Measurements from ENCODE around the gene INSIG1. TPM values are rescaled to one million over a fixed set of nuclear protein-coding genes. Genes with fewer than 3 reads are reported as not detected.
A peak's percentile ranks its signal among the peaks of the same experiment; 100 is the strongest.

Gene INSIG1
- total and polyA plus RNA-seq, 5 donors = 14.1 to 21.5 (median 16.5) TPM

DNA sequence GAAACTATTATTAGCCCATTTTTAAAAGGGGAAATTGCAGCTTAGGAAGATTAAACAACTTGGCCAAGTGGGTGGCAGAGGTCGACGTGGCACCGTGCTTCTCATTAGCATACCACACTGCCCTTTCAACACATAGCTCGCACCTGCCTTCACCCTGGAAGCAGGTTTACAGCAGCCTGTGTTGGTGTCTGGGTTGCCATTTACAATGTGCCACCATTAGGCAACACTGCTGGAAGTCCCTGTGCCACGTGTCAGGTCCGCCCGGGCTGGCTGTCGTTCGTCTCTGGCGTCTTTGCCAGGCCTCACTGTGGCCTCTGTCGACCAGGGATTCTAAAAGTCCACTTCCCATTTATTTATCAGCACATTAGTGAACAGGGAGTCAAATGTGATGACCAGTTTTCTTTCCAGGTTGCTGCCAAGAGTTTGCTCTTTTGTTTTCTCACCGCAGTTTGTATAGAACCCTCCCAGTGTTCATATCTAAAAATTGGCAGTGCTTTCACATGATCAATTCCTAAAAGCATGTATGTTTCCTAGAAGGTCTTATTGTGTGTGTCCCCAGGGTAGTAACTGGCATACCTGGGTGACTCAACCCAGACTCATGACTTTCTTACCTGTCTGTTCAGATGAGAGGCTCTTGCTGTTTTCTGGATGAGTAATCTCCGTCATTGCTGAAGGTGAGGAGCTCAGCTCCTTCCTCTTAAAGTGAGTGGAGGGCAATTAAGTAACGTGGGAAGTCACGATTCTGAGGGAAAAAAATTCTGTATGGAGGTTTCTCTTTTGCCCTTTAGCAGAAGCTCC lies 9.2 kb downstream of the INSIG1 start:
- 73% methylated on average over 15 of the region's 15 CpGs for WGBS
- Histone ChIP-seq H3K27ac (ENCODE audit: low read length) (peak overlapping the region; percentile 32), H3K4me3 (ENCODE audit: low read length) (no peak overlapping the region), H3K4me1 (ENCODE audit: control insufficient read depth, insufficient read depth, low read length) (peaks cover 2% of the 10 kb centered on the region), H3K27me3 (ENCODE audit: control insufficient read depth, insufficient read depth) (no peaks in the 10 kb centered on the region), H3K9me3 (ENCODE audit: control insufficient read depth, low read length) (no peaks in the 10 kb centered on the region)
- DNase-seq = no peak
- intact Hi-C loops (cut with DNase I) = no loop called here
- peak; percentile 46 to 68 for ATAC-seq

DNA sequence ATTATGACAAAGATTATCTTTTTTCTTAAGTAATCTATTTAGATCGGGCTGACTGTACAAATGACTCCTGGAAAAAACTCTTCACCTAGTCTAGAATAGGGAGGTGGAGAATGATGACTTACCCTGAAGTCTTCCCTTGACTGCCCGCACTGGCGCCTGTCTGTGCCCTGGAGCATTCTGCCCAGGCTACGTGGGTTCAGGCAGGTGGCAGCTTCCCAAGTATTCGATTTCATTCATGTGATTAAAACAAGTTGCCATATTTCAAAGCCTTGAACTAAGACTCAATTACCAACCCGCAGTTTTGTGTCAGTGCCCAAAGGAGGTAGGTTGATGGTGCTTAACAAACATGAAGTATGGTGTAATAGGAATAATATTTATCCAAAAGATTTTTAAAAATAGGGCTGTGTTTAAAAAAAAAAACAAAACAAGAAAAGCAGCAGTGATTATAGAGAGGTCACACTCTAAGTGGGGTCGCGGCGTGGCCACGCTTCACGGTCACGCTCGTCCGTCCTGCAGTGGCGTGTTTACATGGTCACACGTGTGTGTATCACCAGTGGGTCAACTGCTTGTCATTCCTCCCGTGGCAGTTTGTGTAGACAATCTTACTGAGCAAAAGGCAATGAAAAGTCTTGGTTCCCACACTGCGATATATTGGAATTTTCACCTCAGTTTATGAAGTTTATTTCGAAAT lies 10.8 kb downstream of the INSIG1 start:
- 94% methylated on average over 19 of the region's 19 CpGs for WGBS
- no peak for DNase-seq
- intact Hi-C loops (cut with DNase I) = no loop called here
- Histone ChIP-seq H3K4me3 (ENCODE audit: low read length) (no peak overlapping the region), H3K9me3 (ENCODE audit: control insufficient read depth, low read length) (no peaks in the 10 kb centered on the region), H3K27me3 (ENCODE audit: control insufficient read depth, insufficient read depth) (no peaks in the 10 kb centered on the region), H3K27ac (ENCODE audit: low read length) (no peak overlapping the region), H3K4me1 (ENCODE audit: control insufficient read depth, insufficient read depth, low read length) (peaks cover 2% of the 10 kb centered on the region)
- no peak for ATAC-seq

DNA sequence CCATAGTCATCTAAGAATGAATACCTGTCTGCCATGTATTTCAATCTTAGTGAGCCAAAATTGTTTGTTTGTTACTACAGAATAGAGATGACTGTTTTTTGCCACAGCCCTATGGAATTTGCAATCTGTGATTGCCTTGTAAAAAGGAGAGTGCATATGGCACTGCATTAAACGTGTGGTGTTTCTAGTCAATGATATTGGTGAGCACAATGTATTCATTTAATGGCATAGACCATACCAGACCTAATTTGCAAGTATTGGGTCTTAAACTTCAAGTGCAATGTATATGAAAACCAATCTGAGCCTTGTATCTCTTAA lies 11.3 kb downstream of the INSIG1 start:
- DNase-seq (no peak), ATAC-seq (no peak)
- peaks cover 2% of the 10 kb centered on the region for H3K4me1 ChIP-seq (ENCODE audit: control insufficient read depth, insufficient read depth, low read length)
- H3K9me3 ChIP-seq (ENCODE audit: control insufficient read depth, low read length) = no peaks in the 10 kb centered on the region
- intact Hi-C loops (cut with DNase I) = no loop called here
- no peaks in the 10 kb centered on the region for H3K27me3 ChIP-seq (ENCODE audit: control insufficient read depth, insufficient read depth)
- no peak overlapping the region for H3K27ac ChIP-seq (ENCODE audit: low read length)
- H3K4me3 ChIP-seq (ENCODE audit: low read length) = no peak overlapping the region
- WGBS = 71% methylated on average over 1 of the region's 1 CpG

DNA sequence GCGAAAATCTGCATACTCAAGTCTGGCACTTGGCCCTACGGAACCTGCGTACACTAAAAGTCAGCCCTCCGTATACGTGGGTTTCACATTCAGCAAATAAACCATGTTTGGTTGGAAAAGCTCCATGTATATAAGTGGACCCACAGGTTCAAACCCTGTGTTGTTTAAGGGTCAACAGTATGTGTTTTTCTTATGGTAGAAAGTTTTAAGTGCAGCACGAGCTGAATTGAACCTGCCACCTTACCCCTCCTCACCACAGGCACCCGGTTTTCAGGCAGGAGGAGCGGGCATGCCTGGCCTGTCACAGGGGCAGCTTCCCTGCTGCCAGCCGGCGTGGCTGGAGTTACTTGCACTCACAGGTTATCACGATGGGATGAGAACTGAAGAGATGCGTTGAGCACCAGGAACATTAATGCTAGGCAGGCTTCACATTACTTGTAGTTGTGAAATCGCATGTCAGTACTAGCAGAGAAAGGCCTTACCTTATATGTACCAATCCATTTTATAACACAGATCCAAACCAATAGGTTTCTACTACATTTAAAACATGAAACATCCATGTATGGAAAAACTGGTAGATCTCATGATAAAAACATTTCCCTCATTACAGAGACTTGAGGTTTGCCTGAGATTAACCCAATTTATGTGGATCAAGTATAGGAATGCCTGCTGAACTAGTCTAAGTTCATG lies 12.9 kb downstream of the INSIG1 start:
- no peak for ATAC-seq
- intact Hi-C loops (cut with DNase I) = no loop called here

DNA sequence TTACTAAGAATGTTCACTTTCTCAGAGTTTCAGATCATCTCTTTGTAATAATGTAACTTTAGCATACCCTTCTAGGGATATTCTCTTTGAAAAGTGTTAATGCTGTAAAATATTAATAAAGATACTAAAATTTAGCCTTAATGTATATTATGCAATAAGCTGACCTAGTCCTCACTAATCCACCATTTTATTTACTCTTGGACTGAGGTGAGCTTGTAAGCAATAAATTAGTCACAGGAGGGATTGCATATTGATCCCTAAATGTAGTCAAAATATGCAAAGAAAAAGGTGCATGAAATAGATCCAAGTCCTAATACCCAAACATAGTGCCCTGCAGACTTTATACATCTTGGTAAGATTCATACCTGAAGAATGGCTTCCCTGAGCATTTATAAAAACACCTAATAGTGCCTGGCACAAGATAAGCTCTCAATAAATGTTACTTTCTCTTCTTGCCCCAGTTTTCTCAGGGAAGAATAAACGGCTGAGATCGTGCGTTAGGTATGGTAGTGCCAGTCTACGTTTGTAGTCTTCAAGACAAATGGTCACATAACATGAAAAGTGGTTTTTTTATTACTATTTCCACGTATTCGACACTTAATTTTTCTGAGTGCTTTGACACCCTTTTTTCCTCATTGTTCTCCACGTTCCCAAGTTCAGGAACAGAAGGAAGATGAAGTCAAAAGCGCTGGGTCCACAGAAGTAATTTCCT lies 14.3 kb downstream of the INSIG1 start:
- WGBS = 75% methylated on average over 8 of the region's 8 CpGs
- no peak for ATAC-seq

More for the DNA sequence above, 12.9 kb downstream of the INSIG1 start:
- peaks cover 2% of the 10 kb centered on the region for H3K4me1 ChIP-seq (ENCODE audit: control insufficient read depth, insufficient read depth, low read length)
- DNase-seq = no peak
- no peaks in the 10 kb centered on the region for H3K27me3 ChIP-seq (ENCODE audit: control insufficient read depth, insufficient read depth)
- WGBS = 84% methylated on average over 13 of the region's 13 CpGs
- no peak overlapping the region for H3K4me3 ChIP-seq (ENCODE audit: low read length)
- no peak overlapping the region for H3K27ac ChIP-seq (ENCODE audit: low read length)
- H3K9me3 ChIP-seq (ENCODE audit: control insufficient read depth, low read length) = no peaks in the 10 kb centered on the region

DNA sequence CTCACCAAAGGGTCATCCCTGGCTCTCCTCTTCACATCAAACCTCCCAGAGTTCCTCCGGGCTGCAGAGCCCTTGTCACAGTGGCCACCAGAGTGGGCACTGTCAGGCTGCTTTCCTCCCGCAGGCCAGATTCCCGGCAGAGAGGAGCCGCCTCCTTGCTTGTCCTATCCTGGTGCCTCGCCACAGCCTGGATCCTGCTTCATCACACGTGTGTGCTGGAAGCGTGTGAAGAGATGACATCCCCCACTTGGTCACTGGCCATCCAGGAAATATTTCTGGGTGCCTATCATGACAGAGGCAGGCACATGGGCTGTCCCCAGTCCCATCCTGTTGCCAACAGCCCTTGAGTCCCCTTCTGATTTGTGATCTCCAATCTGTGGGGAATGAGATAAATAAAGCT lies 15.0 kb downstream of the INSIG1 start:
- no peak for DNase-seq
- WGBS = 78% methylated on average over 7 of the region's 7 CpGs
- Histone ChIP-seq H3K9me3 (ENCODE audit: control insufficient read depth, low read length) (no peaks in the 10 kb centered on the region), H3K27me3 (ENCODE audit: control insufficient read depth, insufficient read depth) (no peaks in the 10 kb centered on the region), H3K4me3 (ENCODE audit: low read length) (no peak overlapping the region), H3K27ac (ENCODE audit: low read length) (no peak overlapping the region), H3K4me1 (ENCODE audit: control insufficient read depth, insufficient read depth, low read length) (no peaks in the 10 kb centered on the region)
- no peak for ATAC-seq
- intact Hi-C loops (cut with DNase I) = no loop called here

More for the DNA sequence above, 14.3 kb downstream of the INSIG1 start:
- Histone ChIP-seq H3K27ac (ENCODE audit: low read length) (no peak overlapping the region), H3K4me1 (ENCODE audit: control insufficient read depth, insufficient read depth, low read length) (no peaks in the 10 kb centered on the region), H3K9me3 (ENCODE audit: control insufficient read depth, low read length) (no peaks in the 10 kb centered on the region), H3K27me3 (ENCODE audit: control insufficient read depth, insufficient read depth) (no peaks in the 10 kb centered on the region), H3K4me3 (ENCODE audit: low read length) (no peak overlapping the region)
- intact Hi-C loops (cut with DNase I) = no loop called here
- DNase-seq = no peak

DNA sequence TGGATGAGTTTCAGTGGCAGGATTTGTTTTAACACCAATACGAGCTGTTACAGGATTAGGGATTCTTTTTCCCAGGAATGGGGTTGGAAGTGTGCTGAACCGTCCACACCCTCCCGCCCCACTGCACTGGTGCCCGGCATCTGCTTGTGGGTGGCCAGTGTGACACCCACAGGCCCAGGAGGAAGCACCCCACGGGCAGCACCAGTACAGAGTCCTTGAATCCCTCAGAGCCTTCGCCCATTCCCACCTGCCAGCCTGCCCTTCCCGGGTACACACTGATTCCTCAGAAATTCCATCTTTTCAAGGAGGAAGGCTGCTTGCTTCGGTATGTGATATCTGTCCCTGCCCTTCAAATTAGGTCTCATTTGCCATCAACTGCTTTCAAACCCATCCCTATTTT lies 15.4 kb downstream of the INSIG1 start:
- DNase-seq = no peak
- Histone ChIP-seq H3K27ac (ENCODE audit: low read length) (no peak overlapping the region), H3K4me3 (ENCODE audit: low read length) (no peak overlapping the region), H3K4me1 (ENCODE audit: control insufficient read depth, insufficient read depth, low read length) (no peaks in the 10 kb centered on the region), H3K9me3 (ENCODE audit: control insufficient read depth, low read length) (no peaks in the 10 kb centered on the region), H3K27me3 (ENCODE audit: control insufficient read depth, insufficient read depth) (no peaks in the 10 kb centered on the region)
- WGBS = 90% methylated on average over 8 of the region's 8 CpGs
- no peak for ATAC-seq
- intact Hi-C loops (cut with DNase I) = no loop called here

DNA sequence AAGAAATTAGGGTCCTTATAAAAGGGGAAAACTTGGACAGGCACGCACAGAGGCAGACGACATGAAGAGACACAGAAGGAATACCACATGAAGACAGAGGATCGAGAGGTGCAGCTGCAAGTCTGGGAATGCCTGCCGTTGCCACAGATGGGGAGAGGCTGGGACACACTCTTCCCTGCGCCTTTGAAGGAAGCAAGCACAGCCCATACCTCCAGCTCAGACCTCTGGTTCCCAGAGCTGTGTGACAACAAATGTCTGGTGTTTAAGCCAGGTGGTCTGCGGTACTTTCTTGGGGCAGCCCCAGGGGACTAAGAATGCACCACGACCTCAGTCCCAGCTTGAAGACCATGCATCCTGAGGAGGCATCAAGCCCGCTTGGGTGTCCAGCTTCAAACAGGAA lies 18.3 kb downstream of the INSIG1 start:
- WGBS = 69% methylated on average over 8 of the region's 8 CpGs

DNA sequence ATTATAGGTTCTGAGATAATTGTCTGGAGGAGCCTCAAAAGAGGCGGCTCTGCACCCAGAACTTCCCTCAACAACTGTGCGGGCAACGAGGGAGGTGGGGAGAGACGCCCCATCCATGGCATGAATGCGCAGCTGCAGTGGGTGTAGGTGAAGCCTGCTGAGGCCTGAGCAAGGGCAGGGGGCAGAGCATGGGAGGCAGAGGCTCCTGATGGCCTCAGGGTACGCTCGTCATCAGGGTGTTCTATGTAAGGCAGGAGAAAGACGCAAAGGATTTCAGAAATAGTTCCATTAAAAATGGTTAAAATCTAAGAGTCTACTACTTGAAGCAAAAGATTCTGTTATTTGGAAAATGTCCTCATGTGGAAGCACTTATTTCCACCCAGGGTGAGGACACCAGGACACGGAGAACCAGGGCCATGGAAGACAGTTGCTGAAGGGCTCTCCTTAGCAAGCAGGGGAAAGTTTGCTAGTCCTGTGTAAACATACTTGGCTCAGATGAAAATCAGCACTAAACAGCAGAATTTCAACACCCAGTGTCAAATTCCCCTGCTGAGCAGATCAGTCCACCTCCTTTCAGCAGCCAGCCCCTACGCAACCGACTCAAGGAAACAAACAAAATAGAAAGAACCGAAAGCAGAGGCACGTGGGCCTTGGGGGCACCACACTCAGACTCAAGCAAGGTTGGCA lies 18.9 kb downstream of the INSIG1 start:
- Histone ChIP-seq H3K4me3 (ENCODE audit: low read length) (no peak overlapping the region), H3K9me3 (ENCODE audit: control insufficient read depth, low read length) (no peaks in the 10 kb centered on the region), H3K4me1 (ENCODE audit: control insufficient read depth, insufficient read depth, low read length) (no peaks in the 10 kb centered on the region), H3K27me3 (ENCODE audit: control insufficient read depth, insufficient read depth) (no peaks in the 10 kb centered on the region), H3K27ac (ENCODE audit: low read length) (no peak overlapping the region)
- no peak for ATAC-seq
- intact Hi-C loops (cut with DNase I) = no loop called here
- WGBS = 76% methylated on average over 13 of the region's 13 CpGs
- DNase-seq = no peak

More for the DNA sequence above, 18.3 kb downstream of the INSIG1 start:
- Histone ChIP-seq H3K4me1 (ENCODE audit: control insufficient read depth, insufficient read depth, low read length) (no peaks in the 10 kb centered on the region), H3K9me3 (ENCODE audit: control insufficient read depth, low read length) (no peaks in the 10 kb centered on the region), H3K27ac (ENCODE audit: low read length) (no peak overlapping the region), H3K27me3 (ENCODE audit: control insufficient read depth, insufficient read depth) (no peaks in the 10 kb centered on the region), H3K4me3 (ENCODE audit: low read length) (no peak overlapping the region)
- DNase-seq (no peak), ATAC-seq (no peak)
- intact Hi-C loops (cut with DNase I) = no loop called here

DNA sequence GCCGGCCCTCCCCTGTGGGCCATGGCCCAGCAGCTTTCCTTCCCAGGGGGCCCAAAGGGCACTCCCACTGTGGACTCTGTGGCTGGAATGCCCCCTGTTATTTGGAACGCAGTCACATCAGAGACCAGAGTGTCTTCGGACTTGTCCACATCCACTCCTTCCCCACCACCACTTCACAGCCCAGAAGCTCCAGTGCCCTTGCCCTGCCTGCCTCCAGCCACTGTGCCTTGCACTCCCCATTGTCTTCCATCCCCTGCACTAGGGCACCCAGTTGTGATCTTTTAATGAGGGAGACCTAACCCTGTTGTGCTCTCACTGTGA lies 19.4 kb downstream of the INSIG1 start:
- WGBS = 95% methylated on average over 3 of the region's 3 CpGs
- ATAC-seq = no peak
- H3K4me3 ChIP-seq (ENCODE audit: low read length) = no peak overlapping the region
- H3K9me3 ChIP-seq (ENCODE audit: control insufficient read depth, low read length) = no peaks in the 10 kb centered on the region
- no peaks in the 10 kb centered on the region for H3K27me3 ChIP-seq (ENCODE audit: control insufficient read depth, insufficient read depth)
- H3K4me1 ChIP-seq (ENCODE audit: control insufficient read depth, insufficient read depth, low read length) = no peaks in the 10 kb centered on the region
- no peak for DNase-seq
- no peak overlapping the region for H3K27ac ChIP-seq (ENCODE audit: low read length)
- intact Hi-C loops (cut with DNase I) = no loop called here

Measured in right cardiac atrium (tissue), 5 donors.